ENCODE measurements around the gene WIPI1. TPM values are rescaled to one million over a fixed set of nuclear protein-coding genes. Genes with fewer than 3 reads are reported as not detected.

The WIPI1 gene
- total RNA-seq, 4 donors from 2014 or later, result 62.6 to 313 (median 97.1) TPM

DNA sequence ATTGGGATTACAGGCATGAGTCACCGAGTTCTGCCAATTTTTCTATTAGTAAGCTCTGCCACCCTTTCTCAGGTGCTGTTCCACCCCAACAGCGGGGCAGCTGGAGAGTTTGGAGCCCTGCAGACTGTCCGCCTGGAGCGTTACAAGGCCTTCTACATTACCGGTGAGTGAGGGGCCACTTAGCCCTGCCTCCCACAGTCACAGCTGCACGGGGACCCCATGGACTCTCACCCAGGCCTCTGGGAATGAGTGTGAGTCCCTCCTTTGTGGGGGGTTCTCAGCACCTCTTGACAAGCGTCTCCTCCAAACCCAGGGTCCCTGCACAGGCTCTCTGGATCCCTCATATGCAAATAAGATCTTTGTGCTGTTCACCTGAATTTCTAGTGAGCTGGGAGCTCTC lies 56.0 kb downstream of the WIPI1 start:
- intact Hi-C loops (cut with DNase I; ENCODE audit: low total_unique reads), result no loop called here
- H3K27me3 ChIP-seq, result no peaks in the 10 kb centered on the region
- in situ Hi-C loops (cut with MboI; ENCODE audit: low pct_ligation_motif_present in 1 of 4, low pct_unique_long_range_greater_than_20kb in 1 of 4, low sequenced_read_pairs in 3 of 4), result no loop called here
- no peak overlapping the region for H3K27ac ChIP-seq
- no peak for TF ChIP-seq EP300 (IDR thresholded peaks at IDR 0.05; ENCODE audit: low read depth)
- TF ChIP-seq POLR2AphosphoS5 (IDR thresholded peaks at IDR 0.05), result no peak
- TF ChIP-seq, protein P1, sequence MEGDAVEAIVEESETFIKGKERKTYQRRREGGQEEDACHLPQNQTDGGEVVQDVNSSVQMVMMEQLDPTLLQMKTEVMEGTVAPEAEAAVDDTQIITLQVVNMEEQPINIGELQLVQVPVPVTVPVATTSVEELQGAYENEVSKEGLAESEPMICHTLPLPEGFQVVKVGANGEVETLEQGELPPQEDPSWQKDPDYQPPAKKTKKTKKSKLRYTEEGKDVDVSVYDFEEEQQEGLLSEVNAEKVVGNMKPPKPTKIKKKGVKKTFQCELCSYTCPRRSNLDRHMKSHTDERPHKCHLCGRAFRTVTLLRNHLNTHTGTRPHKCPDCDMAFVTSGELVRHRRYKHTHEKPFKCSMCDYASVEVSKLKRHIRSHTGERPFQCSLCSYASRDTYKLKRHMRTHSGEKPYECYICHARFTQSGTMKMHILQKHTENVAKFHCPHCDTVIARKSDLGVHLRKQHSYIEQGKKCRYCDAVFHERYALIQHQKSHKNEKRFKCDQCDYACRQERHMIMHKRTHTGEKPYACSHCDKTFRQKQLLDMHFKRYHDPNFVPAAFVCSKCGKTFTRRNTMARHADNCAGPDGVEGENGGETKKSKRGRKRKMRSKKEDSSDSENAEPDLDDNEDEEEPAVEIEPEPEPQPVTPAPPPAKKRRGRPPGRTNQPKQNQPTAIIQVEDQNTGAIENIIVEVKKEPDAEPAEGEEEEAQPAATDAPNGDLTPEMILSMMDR (IDR thresholded peaks at IDR 0.05), result no peak
- TF ChIP-seq POLR2A (IDR thresholded peaks at IDR 0.05), result no peak
- H3K9me3 ChIP-seq, result no peaks in the 10 kb centered on the region
- H3K4me1 ChIP-seq, result peaks cover 0 to 7% (median 0%) of the 10 kb centered on the region in 4 donors
- H3K36me3 ChIP-seq, result no peaks in the 10 kb centered on the region
- no peak overlapping the region for H3K4me3 ChIP-seq
- WGBS, 2 donors (ENCODE audit: low coverage in 1 of 2), result 90 to 100% methylated on average over 1 to 7 of the region's 7 CpGs
- DNase-seq, result no peak

DNA sequence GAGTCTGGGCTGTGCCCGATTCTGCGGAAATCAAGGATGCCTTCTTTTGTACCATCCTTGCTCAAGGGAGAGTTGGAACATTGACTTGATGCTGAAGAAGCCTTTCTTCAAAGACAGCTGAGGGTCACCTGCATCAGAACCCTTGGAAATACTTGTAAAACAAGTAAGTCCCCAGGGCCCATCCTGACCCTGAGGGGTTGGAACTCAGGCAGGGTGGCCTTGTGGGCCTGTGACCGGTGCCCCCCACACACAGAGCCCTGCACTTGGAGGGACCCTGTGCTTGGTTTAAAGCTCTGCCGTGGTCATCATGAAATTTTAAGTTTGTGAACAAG lies 56.9 kb downstream of the WIPI1 start:
- DNase-seq, result no peak
- H3K27ac ChIP-seq, result no peak overlapping the region
- H3K4me1 ChIP-seq, result peaks cover 0 to 7% (median 0%) of the 10 kb centered on the region in 4 donors
- WGBS, 2 donors (ENCODE audit: low coverage in 1 of 2), result 81 to 100% methylated on average over 1 to 4 of the region's 4 CpGs
- TF ChIP-seq, protein P1 (IDR thresholded peaks at IDR 0.05), result no peak
- TF ChIP-seq EP300 (IDR thresholded peaks at IDR 0.05; ENCODE audit: low read depth) (no peak), POLR2A (IDR thresholded peaks at IDR 0.05) (no peak), POLR2AphosphoS5 (IDR thresholded peaks at IDR 0.05) (no peak)
- no peaks in the 10 kb centered on the region for H3K36me3 ChIP-seq
- in situ Hi-C loops (cut with MboI; ENCODE audit: low pct_ligation_motif_present in 1 of 4, low pct_unique_long_range_greater_than_20kb in 1 of 4, low sequenced_read_pairs in 3 of 4) (no loop called here), intact Hi-C loops (cut with DNase I; ENCODE audit: low total_unique reads) (no loop called here)
- H3K9me3 ChIP-seq, result no peaks in the 10 kb centered on the region
- H3K4me3 ChIP-seq, result no peak overlapping the region
- H3K27me3 ChIP-seq, result no peaks in the 10 kb centered on the region

DNA sequence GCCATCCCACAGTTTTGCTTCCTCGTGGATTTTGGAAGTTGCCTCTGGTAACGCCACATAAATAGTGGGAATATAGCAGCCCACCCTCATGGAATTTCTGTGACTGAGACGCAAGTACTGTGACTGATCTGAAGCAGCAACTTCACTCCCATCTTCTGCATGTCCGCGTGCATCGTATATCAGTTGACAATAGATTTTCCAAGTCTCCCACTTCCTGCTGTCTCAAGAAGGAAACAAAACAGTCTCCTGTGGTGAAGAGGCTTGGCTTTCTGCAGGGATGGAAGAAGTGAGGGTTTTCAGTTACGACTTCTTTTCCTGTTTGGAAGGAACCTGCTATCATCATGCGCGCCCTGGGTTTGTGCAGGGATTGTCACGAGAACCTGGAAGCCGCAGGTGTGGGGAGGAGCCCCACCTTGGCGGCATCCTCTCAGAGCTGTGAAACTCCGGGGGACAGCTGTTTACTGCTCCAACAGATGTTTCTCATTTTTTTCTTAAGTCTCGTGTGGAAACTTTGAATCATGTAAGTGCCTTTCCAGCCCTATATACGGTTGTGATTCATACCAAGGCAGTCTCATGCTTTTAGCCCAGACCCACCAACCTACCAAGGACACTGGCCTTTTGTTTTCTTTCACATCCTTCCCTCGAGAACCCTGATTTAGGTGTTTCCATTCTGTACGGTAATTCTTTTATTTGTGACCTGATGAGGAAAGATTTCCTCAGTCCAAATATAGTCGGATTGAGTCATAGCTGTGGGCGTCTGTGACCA lies 57.5 kb downstream of the WIPI1 start:
- no peak overlapping the region for H3K27ac ChIP-seq
- TF ChIP-seq EP300 (IDR thresholded peaks at IDR 0.05; ENCODE audit: low read depth) (no peak), POLR2AphosphoS5 (IDR thresholded peaks at IDR 0.05) (no peak), POLR2A (IDR thresholded peaks at IDR 0.05) (no peak)
- TF ChIP-seq, protein P1 (IDR thresholded peaks at IDR 0.05), result no peak
- H3K9me3 ChIP-seq, result no peaks in the 10 kb centered on the region
- no peaks in the 10 kb centered on the region for H3K36me3 ChIP-seq
- H3K4me3 ChIP-seq, result no peak overlapping the region
- peaks cover 0 to 7% (median 0%) of the 10 kb centered on the region in 4 donors for H3K4me1 ChIP-seq
- intact Hi-C loops (cut with DNase I; ENCODE audit: low total_unique reads), result no loop called here
- 34 to 54% methylated on average over 4 to 19 of the region's 19 CpGs for WGBS, 2 donors (ENCODE audit: low coverage in 1 of 2)
- no peaks in the 10 kb centered on the region for H3K27me3 ChIP-seq
- in situ Hi-C loops (cut with MboI; ENCODE audit: low pct_ligation_motif_present in 1 of 4, low pct_unique_long_range_greater_than_20kb in 1 of 4, low sequenced_read_pairs in 3 of 4), result no loop called here
- peak; percentile 25 for DNase-seq

DNA sequence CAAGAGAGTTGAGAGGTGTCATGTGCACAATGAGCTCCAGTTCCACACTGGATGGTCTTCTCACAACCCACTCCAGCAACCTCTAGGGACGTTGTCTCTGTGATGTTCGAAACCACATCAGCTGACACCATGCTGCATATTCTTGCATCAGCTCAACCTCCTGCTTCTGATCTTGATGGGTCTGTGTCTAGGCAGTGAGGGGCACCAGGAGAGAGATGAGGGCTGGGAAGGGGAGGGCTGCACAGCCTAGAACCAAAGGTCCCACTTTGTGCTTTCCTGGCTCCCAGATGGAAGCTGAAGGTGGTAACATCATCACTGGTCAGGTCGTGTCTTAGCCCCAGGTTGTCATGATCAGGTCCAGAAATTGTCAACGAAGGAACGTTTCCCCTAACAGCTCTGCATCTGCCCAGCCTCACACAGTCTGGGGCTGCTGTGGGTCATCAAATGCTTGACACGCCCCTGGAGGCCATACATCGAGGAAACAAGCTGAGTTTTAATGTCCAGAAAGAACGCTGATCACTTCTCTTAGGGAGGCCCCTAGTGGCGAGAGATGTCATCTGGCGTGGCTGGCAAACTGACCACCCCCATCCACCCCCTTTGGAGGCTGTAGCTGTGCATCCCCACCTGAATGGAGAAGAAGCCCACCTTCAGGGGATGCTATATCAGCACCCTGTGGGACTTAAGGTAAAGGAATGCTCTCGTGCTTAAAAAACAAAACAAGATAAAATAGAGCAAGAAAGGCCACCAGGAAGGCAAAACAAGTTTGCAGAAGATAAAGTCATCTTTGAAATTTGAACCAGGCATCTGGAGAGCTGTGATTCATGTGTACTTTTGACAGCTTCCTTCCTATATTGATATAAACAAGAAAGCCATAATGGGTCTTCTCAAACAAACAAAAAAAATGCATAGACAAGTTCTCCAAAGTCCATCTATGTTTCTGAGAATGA lies 58.3 kb downstream of the WIPI1 start:
- H3K9me3 ChIP-seq, result no peaks in the 10 kb centered on the region
- DNase-seq, result peak; percentile 46
- H3K4me1 ChIP-seq, result peaks cover 0 to 7% (median 0%) of the 10 kb centered on the region in 4 donors
- H3K27ac ChIP-seq, result no peak overlapping the region
- intact Hi-C loops (cut with DNase I; ENCODE audit: low total_unique reads) (no loop called here), in situ Hi-C loops (cut with MboI; ENCODE audit: low pct_ligation_motif_present in 1 of 4, low pct_unique_long_range_greater_than_20kb in 1 of 4, low sequenced_read_pairs in 3 of 4) (no loop called here)
- TF ChIP-seq, protein P1 (IDR thresholded peaks at IDR 0.05), result peak; percentile 47 to 61 (median 54)
- TF ChIP-seq POLR2AphosphoS5 (IDR thresholded peaks at IDR 0.05) (no peak), POLR2A (IDR thresholded peaks at IDR 0.05) (no peak), EP300 (IDR thresholded peaks at IDR 0.05; ENCODE audit: low read depth) (no peak)
- no peaks in the 10 kb centered on the region for H3K27me3 ChIP-seq
- 21 to 30% methylated on average over 2 to 11 of the region's 11 CpGs for WGBS, 2 donors (ENCODE audit: low coverage in 1 of 2)
- H3K36me3 ChIP-seq, result no peaks in the 10 kb centered on the region
- H3K4me3 ChIP-seq, result no peak overlapping the region
